Measurements from ENCODE around the gene ACVR2B.

The ACVR2B gene

DNA sequence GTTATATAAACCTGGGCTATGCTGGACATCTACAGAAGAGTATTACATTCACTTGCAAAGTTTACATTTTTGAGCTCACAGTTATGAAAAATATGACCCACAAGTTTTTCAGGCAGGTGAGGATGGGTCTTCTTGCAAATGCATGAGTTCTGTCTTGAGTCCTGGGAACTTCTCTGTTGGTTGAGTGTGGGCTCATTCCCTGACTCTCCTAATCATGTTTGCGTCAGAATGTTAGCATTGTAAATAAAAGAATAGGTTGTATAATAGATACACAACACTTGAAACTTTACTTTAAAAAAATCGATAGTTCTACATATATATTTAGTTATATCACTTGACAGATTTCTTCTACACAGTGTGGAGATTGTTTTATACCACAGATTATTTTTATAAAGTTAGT lies 35.3 kb downstream of the ACVR2B start:
- no peak for DNase-seq (ENCODE audit: low read depth)

- DNase-seq (ENCODE audit: low read depth): no peak
These were observed 36.1 kb downstream of the ACVR2B start for GRCh38 chr3:38489766-38490165.

DNA sequence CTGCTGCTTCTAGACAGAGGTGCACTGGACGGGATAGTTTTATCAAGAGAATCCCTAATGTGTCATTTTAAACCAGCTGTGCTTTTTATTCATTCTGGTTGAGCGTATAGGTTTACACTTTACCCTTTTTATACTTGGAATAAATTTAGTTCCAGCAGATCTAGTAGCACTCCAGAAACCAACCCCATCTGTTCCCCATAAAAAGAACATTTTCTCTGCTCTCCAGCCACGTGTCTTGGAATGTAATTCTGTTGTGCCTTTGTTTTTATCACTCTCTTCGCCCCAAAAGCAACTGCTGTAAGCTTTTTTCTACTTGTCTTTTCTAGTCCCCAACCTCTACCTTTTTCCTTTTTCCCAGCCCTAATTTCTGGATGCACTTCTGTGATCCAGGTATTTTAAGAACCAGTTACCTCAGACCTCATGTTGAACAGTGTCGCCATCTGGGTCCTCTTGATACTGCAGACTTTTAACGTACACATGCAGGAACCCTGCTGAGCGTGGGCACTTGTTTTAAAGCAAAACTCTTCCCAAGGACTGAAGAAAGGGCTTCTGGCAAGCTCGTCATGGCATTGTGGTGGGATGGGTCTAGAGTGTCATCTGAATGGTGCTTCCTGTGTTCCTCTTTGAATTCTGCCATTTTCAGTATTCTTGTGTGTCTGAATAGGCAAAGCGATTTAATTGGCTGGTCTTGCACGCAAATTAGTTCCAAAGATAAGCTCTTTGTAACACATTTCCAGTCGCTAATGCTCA lies 36.8 kb downstream of the ACVR2B start:
- DNase-seq (ENCODE audit: low read depth): no peak

DNA sequence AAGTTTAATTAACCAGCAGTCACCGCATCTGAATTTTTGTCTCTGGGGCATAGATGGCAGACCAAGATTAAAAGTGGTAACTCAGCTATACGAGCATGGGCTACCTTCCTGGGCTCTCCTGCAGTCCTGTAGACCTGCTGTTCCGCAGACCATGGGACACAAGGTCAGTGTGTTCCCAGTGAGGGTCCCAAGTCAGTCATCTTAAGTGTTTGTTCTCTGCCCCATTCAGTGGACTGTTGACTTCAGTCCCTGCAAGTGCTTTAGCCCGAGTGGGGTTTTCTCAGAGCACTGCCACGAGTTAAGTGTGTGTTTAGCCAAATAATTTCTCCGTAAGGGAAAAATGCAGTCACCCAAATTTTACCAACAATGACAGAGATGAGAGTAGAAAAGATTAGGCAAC lies 37.5 kb downstream of the ACVR2B start:
- no peak for DNase-seq (ENCODE audit: low read depth)

GRCh38 chr3:38493031-38493430 lies 39.3 kb downstream of the ACVR2B start:
- no peak for DNase-seq (ENCODE audit: low read depth)

GRCh38 chr3:38496131-38496910 lies 42.6 kb downstream of the ACVR2B start, which contains the start of gene EXOG:
TSS of gene EXOG (plus strand) at chr3:38496340. CDS start at chr3:38496368, 28 bp downstream.
- peak; percentile 92 for DNase-seq (ENCODE audit: low read depth)

GRCh38 chr3:38497031-38497430 lies 43.3 kb downstream of the ACVR2B start:
- no peak for DNase-seq (ENCODE audit: low read depth)

GRCh38 chr3:38500688-38501417 lies 47.2 kb downstream of the ACVR2B start:
- no peak for DNase-seq (ENCODE audit: low read depth)

DNA sequence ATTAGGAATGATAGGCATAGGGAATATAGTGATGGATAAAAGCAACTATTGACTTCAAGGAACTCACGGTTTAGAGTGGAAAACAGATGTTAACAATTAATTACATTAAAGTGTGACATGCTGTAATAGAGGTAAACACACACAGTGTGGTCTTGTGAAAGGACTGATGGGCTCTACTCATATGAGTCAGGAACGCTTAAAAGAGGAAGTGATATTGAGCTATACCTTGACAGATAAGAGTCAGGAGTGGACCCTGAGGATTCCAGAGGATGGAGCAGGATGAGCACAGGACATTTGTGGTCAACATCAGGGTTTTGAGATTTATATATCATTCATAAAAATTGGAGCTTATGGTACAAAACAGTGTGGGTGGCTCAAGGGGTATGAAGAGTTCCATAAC lies 53.4 kb downstream of the ACVR2B start:
- DNase-seq (ENCODE audit: low read depth): no peak

DNA sequence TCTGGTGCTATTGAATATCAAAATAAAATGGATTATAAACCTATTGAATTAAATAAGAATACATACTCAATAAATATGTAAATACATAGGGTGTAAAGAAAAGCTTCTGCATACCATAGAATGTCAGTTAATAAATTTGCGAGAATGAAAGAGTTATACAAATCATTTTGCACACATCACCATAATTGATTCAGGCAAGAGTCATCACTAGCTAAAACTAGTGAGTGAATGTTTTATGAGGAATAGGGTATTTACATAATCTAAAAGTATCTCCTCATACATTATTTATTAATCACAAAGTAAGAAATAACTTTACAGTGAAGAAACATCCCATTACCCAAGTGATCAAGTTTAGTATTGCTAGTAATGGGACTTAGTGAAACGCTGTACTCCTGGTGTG lies 56.0 kb downstream of the ACVR2B start:
- no peak for DNase-seq (ENCODE audit: low read depth)

DNA sequence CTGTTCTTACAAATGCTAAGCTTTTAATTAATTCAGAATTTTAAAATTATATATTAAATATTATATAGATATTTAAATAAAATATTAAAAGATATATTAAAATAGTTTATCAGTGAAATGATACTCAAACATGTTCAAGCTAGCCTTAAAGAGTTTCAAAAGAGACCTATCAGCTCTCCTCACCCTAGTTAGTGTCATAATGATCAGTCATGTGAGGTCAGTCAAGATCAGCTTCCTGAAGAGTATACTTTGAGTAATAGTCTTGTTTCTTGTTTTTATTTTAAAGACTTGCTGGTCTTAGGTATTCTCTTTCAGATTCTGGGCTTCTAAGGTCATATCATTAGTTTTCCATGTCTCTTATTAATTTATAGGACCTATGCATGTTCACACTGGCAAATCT lies 56.9 kb downstream of the ACVR2B start:
- no peak for DNase-seq (ENCODE audit: low read depth)

DNA sequence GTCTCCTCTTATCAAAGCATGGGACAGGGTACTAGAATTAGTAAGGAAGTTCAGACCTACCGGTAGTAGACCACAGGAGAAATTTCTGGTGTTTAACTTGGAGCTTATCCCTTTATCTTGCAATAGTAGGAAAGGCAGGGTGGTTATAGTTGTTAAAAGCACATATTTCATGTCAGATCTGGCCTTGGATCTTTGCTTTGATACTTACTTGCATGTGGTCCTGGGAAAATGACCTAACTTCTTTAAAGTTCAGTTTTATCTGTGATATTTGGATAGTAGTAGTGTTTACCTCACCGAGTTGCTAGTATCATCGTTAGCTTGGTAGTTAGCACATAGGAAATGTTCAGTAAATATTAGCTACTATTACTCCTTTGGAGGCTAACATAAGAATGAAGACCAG lies 57.9 kb downstream of the ACVR2B start:
- DNase-seq (ENCODE audit: low read depth): no peak

GRCh38 chr3:38515367-38515766 lies 61.7 kb downstream of the ACVR2B start:
- DNase-seq (ENCODE audit: low read depth): no peak

- DNase-seq (ENCODE audit: low read depth): no peak
These were observed 63.0 kb downstream of the ACVR2B start for GRCh38 chr3:38516669-38517068.

GRCh38 chr3:38519000-38519399 lies 65.3 kb downstream of the ACVR2B start:
- DNase-seq (ENCODE audit: low read depth): no peak

DNA sequence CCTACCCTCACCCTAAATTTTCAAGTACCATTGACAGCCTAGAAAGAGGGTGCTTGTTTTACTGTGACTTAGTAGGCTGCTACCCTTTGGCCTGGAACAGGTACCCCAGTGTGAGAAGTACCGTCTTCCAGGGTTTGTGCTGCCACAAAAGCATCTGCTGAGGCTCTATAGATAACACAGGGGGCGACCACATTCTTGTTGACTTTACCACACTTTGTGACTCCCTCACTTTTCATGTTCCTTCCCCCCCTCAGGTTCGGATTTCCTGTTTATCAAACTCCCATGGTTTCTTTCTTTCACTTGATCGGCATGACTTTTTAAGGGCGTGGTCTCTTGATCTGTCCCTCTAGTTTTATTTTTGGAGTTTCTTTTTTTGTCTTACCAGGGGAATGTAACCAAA lies 66.0 kb downstream of the ACVR2B start:
- no peak for DNase-seq (ENCODE audit: low read depth)

DNA sequence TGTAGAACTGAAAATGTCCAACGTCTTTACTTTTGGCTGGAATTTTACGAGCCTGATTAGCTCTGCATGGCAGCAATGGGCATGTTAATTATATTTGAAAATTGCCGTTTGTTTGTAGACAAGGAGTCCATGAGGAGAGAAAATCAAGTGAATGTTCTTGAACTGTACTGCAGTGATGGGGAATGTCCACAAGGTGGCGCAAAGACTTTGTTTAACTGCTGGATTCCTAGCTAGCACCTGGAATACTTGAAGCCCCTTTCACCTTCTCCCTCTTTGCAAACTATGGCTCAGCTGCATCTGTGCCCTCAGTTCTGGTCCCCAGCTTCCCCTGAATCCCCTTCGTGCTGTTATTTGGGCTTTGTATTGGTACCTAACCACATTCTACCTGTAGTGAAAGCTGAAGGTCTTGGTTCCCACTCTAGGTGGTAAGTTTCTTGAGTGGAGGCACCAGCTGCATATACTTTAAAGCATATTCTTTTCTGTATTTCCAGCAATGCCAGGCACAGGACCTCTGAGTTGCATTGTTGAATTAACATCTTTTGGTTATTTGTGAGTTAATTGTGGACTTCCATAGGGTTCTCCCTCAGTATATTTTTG lies 67.8 kb downstream of the ACVR2B start:
- DNase-seq (ENCODE audit: low read depth): peak; percentile 38

GRCh38 chr3:38522002-38522401 lies 68.3 kb downstream of the ACVR2B start:
- DNase-seq (ENCODE audit: low read depth): no peak

- DNase-seq (ENCODE audit: low read depth): no peak
These were observed 70.5 kb downstream of the ACVR2B start for GRCh38 chr3:38524141-38524739.

DNA sequence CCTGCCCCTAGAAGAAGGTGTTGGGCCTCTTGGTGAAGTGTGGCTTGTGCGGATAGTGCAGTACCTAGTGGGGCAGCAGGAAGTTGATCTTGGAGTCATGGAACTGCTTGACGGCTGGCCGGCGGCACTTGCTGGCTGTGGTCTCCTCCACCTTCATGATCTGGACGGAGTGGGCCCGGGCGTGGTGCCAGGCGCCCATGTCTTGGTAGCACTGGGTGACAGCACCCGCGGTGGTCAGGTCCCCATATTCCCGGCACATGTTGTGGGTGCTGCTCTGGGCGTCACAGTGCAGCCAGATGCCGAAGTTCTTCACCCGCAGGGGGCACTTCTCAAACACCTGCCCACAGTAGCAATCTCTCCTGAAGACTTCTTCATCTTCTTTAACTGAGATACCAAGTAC lies 73.1 kb downstream of the ACVR2B start:
- DNase-seq (ENCODE audit: low read depth): no peak

- no peak for DNase-seq (ENCODE audit: low read depth)
These were observed 74.8 kb downstream of the ACVR2B start for GRCh38 chr3:38528457-38528856.

- DNase-seq (ENCODE audit: low read depth): no peak
These were observed 78.8 kb downstream of the ACVR2B start for GRCh38 chr3:38532529-38532928.

Measured in stimulated activated CD8-positive, alpha-beta memory T cell treated with anti-CD3 and anti-CD28 coated beads, Interleukin-7, amount 100 ng/mL, for 24 hours (primary cell).